ENCODE results near the gene DHX38. TPM values are rescaled to one million over a fixed set of nuclear protein-coding genes. Genes with fewer than 3 reads are reported as not detected.

Gene DHX38
- polyA plus RNA-seq, 1 of the 3 experiments (the other 2 are of a cell fraction) = 75.0 TPM

DNA sequence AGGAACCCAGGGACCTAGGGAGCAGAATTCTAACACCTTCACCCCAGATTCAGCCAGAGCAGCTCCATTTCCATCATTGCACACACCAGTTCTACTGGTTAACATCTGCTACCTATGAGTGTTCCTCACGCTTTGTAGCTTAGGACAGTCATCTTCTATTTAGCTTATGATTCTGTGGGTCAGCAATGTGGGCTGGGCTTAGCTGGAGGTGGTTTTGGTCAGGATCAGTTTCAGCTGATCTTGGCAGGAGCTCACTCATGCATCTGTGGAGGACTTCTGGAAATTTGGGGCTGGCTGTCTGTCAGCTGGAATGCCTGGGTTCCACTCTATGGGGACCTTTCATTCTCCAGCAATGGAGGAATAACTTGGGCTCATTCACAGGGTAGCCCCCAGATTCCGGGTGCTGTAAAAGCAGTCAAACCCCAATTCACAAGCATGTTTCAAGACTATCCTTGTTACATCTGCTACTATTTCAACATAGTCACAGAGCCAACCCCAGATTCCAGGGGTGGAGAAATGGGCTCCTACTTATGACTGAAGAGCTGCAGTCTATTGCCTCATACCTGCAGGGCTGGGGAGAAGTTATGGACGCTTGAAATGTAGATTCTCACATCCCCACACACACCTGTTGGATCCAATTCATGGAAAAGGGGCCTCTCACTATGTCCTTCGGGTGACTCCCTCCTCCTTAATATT is 42.7 kb upstream of the DHX38 start:
- no peaks in the 10 kb centered on the region for H3K36me3 ChIP-seq (replicated peaks in 1 of 2; ENCODE audit: control insufficient read depth in 1 of 2, insufficient read depth in 2 of 2, low read length in 1 of 2)
- no peaks in the 10 kb centered on the region for H3K9me2 ChIP-seq
- H4K20me1 ChIP-seq (ENCODE audit: insufficient read depth) = no peaks in the 10 kb centered on the region
- ChIA-PET CTCF (interaction anchor here (1.5 kb wide), 1 partner anchor 16 kb away, joined by 5 read pairs; no protein-coding TSS in a partner anchor), POLR2A (no interaction called here)
- no peaks in the 10 kb centered on the region for H3K79me2 ChIP-seq (ENCODE audit: insufficient read depth)
- TF ChIP-seq FOXM1 (IDR thresholded peaks at IDR 0.05; ENCODE audit: low read depth) (no peak), NRF1 (IDR thresholded peaks at IDR 0.05; ENCODE audit: low read depth, low read length) (no peak), RFX5 (IDR thresholded peaks at IDR 0.05; ENCODE audit: low read length) (no peak), GABPA (IDR thresholded peaks at IDR 0.05; ENCODE audit: low read depth) (no peak), POLR2AphosphoS5 (IDR thresholded peaks at IDR 0.05; ENCODE audit: low read depth, low read length) (no peak), FOXJ3 (CRISPR knock-in tag; IDR thresholded peaks at IDR 0.05) (no peak), SMC3 (IDR thresholded peaks at IDR 0.05; ENCODE audit: low read depth, low read length) (no peak), TAF1 (IDR thresholded peaks at IDR 0.05; ENCODE audit: borderline replicate concordance, low read depth, low read length) (no peak), JUND (IDR thresholded peaks at IDR 0.05) (no peak), RCOR1 (IDR thresholded peaks at IDR 0.05; ENCODE audit: low read length) (no peak), RAD21 (IDR thresholded peaks at IDR 0.05; ENCODE audit: low read length) (no peak), TEAD4 (IDR thresholded peaks at IDR 0.05; ENCODE audit: borderline replicate concordance, insufficient read depth) (no peak)
- TF ChIP-seq, protein P1, sequence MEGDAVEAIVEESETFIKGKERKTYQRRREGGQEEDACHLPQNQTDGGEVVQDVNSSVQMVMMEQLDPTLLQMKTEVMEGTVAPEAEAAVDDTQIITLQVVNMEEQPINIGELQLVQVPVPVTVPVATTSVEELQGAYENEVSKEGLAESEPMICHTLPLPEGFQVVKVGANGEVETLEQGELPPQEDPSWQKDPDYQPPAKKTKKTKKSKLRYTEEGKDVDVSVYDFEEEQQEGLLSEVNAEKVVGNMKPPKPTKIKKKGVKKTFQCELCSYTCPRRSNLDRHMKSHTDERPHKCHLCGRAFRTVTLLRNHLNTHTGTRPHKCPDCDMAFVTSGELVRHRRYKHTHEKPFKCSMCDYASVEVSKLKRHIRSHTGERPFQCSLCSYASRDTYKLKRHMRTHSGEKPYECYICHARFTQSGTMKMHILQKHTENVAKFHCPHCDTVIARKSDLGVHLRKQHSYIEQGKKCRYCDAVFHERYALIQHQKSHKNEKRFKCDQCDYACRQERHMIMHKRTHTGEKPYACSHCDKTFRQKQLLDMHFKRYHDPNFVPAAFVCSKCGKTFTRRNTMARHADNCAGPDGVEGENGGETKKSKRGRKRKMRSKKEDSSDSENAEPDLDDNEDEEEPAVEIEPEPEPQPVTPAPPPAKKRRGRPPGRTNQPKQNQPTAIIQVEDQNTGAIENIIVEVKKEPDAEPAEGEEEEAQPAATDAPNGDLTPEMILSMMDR (IDR thresholded peaks at IDR 0.05) = no peak
- TF ChIP-seq, protein P2, sequence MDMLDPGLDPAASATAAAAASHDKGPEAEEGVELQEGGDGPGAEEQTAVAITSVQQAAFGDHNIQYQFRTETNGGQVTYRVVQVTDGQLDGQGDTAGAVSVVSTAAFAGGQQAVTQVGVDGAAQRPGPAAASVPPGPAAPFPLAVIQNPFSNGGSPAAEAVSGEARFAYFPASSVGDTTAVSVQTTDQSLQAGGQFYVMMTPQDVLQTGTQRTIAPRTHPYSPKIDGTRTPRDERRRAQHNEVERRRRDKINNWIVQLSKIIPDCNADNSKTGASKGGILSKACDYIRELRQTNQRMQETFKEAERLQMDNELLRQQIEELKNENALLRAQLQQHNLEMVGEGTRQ (IDR thresholded peaks at IDR 0.05; ENCODE audit: borderline replicate concordance, low read depth, low read length) = no peak
- TF ChIP-seq, protein P3, sequence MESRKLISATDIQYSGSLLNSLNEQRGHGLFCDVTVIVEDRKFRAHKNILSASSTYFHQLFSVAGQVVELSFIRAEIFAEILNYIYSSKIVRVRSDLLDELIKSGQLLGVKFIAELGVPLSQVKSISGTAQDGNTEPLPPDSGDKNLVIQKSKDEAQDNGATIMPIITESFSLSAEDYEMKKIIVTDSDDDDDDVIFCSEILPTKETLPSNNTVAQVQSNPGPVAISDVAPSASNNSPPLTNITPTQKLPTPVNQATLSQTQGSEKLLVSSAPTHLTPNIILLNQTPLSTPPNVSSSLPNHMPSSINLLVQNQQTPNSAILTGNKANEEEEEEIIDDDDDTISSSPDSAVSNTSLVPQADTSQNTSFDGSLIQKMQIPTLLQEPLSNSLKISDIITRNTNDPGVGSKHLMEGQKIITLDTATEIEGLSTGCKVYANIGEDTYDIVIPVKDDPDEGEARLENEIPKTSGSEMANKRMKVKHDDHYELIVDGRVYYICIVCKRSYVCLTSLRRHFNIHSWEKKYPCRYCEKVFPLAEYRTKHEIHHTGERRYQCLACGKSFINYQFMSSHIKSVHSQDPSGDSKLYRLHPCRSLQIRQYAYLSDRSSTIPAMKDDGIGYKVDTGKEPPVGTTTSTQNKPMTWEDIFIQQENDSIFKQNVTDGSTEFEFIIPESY (IDR thresholded peaks at IDR 0.05; ENCODE audit: borderline replicate concordance, low read depth) = no peak
- TF ChIP-seq, protein P4, sequence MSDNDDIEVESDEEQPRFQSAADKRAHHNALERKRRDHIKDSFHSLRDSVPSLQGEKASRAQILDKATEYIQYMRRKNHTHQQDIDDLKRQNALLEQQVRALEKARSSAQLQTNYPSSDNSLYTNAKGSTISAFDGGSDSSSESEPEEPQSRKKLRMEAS (IDR thresholded peaks at IDR 0.05; ENCODE audit: low read depth) = no peak
- TF ChIP-seq, protein P5, sequence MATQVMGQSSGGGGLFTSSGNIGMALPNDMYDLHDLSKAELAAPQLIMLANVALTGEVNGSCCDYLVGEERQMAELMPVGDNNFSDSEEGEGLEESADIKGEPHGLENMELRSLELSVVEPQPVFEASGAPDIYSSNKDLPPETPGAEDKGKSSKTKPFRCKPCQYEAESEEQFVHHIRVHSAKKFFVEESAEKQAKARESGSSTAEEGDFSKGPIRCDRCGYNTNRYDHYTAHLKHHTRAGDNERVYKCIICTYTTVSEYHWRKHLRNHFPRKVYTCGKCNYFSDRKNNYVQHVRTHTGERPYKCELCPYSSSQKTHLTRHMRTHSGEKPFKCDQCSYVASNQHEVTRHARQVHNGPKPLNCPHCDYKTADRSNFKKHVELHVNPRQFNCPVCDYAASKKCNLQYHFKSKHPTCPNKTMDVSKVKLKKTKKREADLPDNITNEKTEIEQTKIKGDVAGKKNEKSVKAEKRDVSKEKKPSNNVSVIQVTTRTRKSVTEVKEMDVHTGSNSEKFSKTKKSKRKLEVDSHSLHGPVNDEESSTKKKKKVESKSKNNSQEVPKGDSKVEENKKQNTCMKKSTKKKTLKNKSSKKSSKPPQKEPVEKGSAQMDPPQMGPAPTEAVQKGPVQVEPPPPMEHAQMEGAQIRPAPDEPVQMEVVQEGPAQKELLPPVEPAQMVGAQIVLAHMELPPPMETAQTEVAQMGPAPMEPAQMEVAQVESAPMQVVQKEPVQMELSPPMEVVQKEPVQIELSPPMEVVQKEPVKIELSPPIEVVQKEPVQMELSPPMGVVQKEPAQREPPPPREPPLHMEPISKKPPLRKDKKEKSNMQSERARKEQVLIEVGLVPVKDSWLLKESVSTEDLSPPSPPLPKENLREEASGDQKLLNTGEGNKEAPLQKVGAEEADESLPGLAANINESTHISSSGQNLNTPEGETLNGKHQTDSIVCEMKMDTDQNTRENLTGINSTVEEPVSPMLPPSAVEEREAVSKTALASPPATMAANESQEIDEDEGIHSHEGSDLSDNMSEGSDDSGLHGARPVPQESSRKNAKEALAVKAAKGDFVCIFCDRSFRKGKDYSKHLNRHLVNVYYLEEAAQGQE (IDR thresholded peaks at IDR 0.05; ENCODE audit: low read depth, low read length) = no peak
- H3F3A ChIP-seq (replicated peaks; ENCODE audit: insufficient read depth) = no peaks in the 10 kb centered on the region
- H3K27me3 ChIP-seq (ENCODE audit: insufficient read depth) = no peaks in the 10 kb centered on the region; the same call in 1 of the 2 replicates
- H3K9ac ChIP-seq = no peak overlapping the region
- no peak overlapping the region for H3K4me3 ChIP-seq (ENCODE audit: low read depth in 2 of 2, low read length in 1 of 2)
- H3K9me3 ChIP-seq = no peaks in the 10 kb centered on the region
- no peaks in the 10 kb centered on the region for H3K4me1 ChIP-seq (ENCODE audit: control insufficient read depth in 1 of 2, insufficient read depth in 2 of 2, low read depth in 1 of 2, low read length in 1 of 2)
- DNase-seq = no peak
- H3K27ac ChIP-seq (ENCODE audit: low read depth in 2 of 2, low read length in 1 of 2) = no peak overlapping the region
- 40% methylated on average over 4 of the region's 4 CpGs for WGBS (ENCODE audit: low lambda C conversion rate)
- H2AFZ ChIP-seq (ENCODE audit: low read depth) = no peak overlapping the region
- no peak overlapping the region for H3K4me2 ChIP-seq

Measured in SK-N-SH (cell line).